HCT116 (cell line): ENCODE results near the gene IGFBP4.

Experiments
- POLR2A ChIP-seq: IDR thresholded peaks from 2 replicates; pipeline ENCODE4 v1.7.0; 2011; ENCODE audit warnings: borderline replicate concordance; ENCODE audit not compliant: insufficient read depth, insufficient read length; ENCODE audit errors: extremely low read depth
- POLR2AphosphoS5 ChIP-seq: IDR thresholded peaks from 2 replicates; pipeline ENCODE4 v1.6.1; 2011; ENCODE audit warnings: mild to moderate bottlenecking, low read depth, low read length, moderate library complexity
- RAD21 ChIP-seq: IDR thresholded peaks from 2 replicates; pipeline ENCODE4 v1.6.1; 2012; ENCODE audit warnings: low read depth, mild to moderate bottlenecking
- YY1 ChIP-seq: IDR thresholded peaks from 2 replicates; pipeline ENCODE4 v1.6.1; 2011; ENCODE audit warnings: low read length, low read depth, moderate library complexity, mild to moderate bottlenecking; ENCODE audit not compliant: insufficient replicate concordance; ENCODE audit errors: extremely low read depth
- ZFX ChIP-seq: fragments of 450-650 bp; IDR thresholded peaks from 2 replicates; pipeline ENCODE4 v1.6.1; 2017
- TF ChIP-seq, protein P1 (sequence below), 3 experiments: fragments of 200-600 bp in 1 of 3; sonication (generic) in 1 of 3; IDR thresholded peaks in 2 of 3; conservative IDR thresholded peaks in 1 of 3; 2 replicates each; pipeline ENCODE4 v1.5.1; 2012 to 2017; ENCODE audit warnings: low read depth in 2 of 3, low read length in 2 of 3, antibody characterized with exemption in 1 of 3, borderline replicate concordance in 1 of 3, control low read depth in 1 of 3, mild to moderate bottlenecking in 1 of 3, mixed read lengths in 1 of 3, mixed run types in 1 of 3, moderate library complexity in 1 of 3; ENCODE audit not compliant: insufficient read depth in 1 of 3
- TF ChIP-seq, protein P2 (sequence below): IDR thresholded peaks from 2 replicates; pipeline ENCODE4 v1.6.1; 2012; ENCODE audit warnings: low read depth

DNA sequence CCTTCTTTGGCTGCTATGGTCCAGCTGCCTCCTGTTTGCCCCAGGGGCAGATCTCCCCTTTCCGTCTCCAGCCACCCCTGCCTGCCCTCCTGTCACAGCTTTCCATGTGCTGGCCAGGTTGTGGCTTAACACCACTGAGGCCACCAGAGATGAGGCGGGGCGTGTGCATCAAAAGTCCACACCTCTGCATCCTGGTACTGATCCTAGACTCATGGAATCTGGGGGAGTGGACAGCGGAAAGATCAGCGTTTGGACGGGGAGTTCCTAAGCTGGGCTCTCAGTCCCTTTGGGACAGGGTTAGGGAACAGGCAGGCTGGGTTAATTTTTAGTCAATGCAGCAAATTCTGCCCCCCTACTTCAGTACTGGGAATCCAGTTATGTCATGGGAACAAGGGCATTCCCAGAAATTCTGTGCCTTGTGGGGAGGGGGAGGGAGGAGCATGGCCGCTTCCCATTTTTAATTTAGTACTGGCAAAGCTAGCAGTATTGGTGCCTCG, 3.9 kb downstream of the IGFBP4 start:
- TF ChIP-seq, protein P1, sequence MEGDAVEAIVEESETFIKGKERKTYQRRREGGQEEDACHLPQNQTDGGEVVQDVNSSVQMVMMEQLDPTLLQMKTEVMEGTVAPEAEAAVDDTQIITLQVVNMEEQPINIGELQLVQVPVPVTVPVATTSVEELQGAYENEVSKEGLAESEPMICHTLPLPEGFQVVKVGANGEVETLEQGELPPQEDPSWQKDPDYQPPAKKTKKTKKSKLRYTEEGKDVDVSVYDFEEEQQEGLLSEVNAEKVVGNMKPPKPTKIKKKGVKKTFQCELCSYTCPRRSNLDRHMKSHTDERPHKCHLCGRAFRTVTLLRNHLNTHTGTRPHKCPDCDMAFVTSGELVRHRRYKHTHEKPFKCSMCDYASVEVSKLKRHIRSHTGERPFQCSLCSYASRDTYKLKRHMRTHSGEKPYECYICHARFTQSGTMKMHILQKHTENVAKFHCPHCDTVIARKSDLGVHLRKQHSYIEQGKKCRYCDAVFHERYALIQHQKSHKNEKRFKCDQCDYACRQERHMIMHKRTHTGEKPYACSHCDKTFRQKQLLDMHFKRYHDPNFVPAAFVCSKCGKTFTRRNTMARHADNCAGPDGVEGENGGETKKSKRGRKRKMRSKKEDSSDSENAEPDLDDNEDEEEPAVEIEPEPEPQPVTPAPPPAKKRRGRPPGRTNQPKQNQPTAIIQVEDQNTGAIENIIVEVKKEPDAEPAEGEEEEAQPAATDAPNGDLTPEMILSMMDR (IDR thresholded peaks at IDR 0.05 in 2 of 3, conservative IDR thresholded peaks at IDR 0.05 in 1 of 3; ENCODE audit: borderline replicate concordance in 1 of 3, insufficient read depth in 1 of 3, low read depth in 2 of 3, low read length in 2 of 3): no peak
- TF ChIP-seq YY1 (no peak), POLR2AphosphoS5 (no peak), ZFX (no peak), RAD21 (no peak), POLR2A (no peak)
- TF ChIP-seq, protein P2, sequence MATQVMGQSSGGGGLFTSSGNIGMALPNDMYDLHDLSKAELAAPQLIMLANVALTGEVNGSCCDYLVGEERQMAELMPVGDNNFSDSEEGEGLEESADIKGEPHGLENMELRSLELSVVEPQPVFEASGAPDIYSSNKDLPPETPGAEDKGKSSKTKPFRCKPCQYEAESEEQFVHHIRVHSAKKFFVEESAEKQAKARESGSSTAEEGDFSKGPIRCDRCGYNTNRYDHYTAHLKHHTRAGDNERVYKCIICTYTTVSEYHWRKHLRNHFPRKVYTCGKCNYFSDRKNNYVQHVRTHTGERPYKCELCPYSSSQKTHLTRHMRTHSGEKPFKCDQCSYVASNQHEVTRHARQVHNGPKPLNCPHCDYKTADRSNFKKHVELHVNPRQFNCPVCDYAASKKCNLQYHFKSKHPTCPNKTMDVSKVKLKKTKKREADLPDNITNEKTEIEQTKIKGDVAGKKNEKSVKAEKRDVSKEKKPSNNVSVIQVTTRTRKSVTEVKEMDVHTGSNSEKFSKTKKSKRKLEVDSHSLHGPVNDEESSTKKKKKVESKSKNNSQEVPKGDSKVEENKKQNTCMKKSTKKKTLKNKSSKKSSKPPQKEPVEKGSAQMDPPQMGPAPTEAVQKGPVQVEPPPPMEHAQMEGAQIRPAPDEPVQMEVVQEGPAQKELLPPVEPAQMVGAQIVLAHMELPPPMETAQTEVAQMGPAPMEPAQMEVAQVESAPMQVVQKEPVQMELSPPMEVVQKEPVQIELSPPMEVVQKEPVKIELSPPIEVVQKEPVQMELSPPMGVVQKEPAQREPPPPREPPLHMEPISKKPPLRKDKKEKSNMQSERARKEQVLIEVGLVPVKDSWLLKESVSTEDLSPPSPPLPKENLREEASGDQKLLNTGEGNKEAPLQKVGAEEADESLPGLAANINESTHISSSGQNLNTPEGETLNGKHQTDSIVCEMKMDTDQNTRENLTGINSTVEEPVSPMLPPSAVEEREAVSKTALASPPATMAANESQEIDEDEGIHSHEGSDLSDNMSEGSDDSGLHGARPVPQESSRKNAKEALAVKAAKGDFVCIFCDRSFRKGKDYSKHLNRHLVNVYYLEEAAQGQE: no peak
